ENCODE results near the gene SHKBP1. TPM values are rescaled to one million over a fixed set of nuclear protein-coding genes. Genes with fewer than 3 reads are reported as not detected.

Gene SHKBP1
- total RNA-seq, 2 experiments from 2014 or later: 100 to 155 TPM

DNA sequence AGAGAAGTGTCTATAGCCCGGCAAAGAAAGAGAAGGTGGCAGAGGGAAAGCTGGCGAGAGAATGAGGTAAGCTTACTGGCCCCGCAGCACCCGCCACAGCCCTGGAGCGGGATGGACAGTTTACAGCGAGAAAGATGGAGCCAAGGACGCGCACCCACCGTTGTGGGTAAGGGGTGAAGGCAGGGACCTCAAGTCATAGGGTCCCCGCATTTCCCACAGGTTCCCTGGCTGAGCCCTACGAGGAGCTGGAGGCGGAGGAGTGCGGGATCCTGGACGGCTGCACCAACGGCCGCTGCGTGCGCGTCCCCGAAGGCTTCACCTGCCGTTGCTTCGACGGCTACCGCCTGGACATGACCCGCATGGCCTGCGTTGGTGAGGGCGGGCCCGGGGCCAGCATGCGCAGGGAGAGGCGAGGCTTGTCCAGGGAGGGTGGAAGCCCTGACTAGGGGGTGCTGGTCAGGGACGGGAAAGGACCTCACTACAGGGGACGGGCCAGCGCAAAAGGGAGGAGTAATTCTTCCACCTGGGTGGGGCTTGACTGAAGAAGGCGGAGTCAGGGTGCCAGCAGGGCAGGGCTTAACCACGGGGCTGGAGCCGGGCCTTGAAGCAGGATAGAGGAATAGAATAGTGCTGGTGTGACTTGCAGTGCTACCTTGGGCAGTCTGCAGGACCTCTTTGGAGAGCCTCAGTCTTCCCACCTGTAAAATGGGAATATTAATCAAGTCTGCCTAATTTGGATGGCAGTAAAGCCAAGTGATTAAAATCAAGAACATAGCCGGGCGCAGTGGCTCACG lies 51.0 kb downstream of the SHKBP1 start:
- intact Hi-C loops (cut with DNase I, micrococcal nuclease): no loop called here
- POLR2A ChIA-PET: no interaction called here
- H3K4me3 Mint-ChIP-seq: no peak overlapping the region
- CTCF ChIA-PET: interaction anchor here (0.7 kb wide), 1 partner anchor 28 kb away, joined by 4 read pairs; no protein-coding TSS in a partner anchor
- H3K9me3 Mint-ChIP-seq (ENCODE audit: low read depth): no peaks in the 10 kb centered on the region
- H3K27ac Mint-ChIP-seq: no peak overlapping the region
- H3K27me3 Mint-ChIP-seq: no peaks in the 10 kb centered on the region
- DNase-seq (no peak), ATAC-seq (peak; percentile 48)
- peaks cover 38% of the 10 kb centered on the region for H3K36me3 Mint-ChIP-seq (ENCODE audit: low read depth)
- H3K4me1 Mint-ChIP-seq: peaks cover 6% of the 10 kb centered on the region

DNA sequence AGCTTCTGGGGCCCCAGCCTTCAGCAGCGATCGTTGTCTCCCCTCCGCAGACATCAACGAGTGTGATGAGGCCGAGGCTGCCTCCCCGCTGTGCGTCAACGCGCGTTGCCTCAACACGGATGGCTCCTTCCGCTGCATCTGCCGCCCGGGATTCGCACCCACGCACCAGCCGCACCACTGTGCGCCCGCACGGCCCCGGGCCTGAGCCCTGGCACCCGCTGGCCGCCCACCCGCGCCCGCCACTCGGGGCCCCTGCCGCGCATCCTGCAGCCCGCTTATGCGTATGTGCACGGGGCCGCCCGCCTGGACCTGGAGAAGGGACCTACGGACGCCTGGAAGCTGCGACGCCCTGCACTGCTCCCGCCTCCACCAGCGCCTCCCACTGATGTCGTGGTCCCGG lies 52.7 kb downstream of the SHKBP1 start:
- DNase-seq (no peak), ATAC-seq (no peak)
- Mint-ChIP-seq H3K27me3 (no peaks in the 10 kb centered on the region), H3K27ac (no peak overlapping the region), H3K4me3 (no peak overlapping the region), H3K9me3 (ENCODE audit: low read depth) (no peaks in the 10 kb centered on the region), H3K4me1 (peaks cover 13% of the 10 kb centered on the region), H3K36me3 (ENCODE audit: low read depth) (peaks cover 29% of the 10 kb centered on the region)
- CTCF ChIA-PET: no interaction called here
- intact Hi-C loops (cut with DNase I, micrococcal nuclease): no loop called here
- POLR2A ChIA-PET: no interaction called here

DNA sequence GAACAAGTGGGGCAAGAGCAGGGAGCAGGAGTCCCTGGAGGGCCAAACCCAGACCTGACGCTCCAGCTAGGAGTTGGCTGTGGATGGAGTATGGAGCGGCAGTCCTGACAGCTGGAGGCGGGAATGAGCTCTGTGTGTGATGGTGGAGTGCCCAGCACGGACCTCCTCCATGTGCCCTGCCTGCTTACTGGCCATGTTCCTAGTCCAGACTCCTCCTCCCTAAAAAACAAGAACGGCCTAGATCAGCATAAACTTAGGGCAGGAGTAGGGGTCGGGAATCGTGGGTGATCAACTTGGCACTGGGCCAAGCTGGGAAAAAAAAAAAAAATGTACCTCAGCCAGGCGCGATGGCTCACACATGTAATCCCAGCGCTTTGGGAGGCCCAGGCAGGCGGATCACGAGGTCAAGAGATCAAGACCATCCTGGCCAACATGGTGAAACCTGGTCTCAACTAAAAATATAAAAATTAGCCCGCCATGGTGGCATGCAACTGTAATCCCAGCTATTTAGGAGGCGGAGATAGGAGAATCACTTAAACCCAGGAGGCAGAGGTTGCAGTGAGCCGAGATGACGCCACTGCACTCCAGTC lies 54.0 kb downstream of the SHKBP1 start:
- H3K9me3 Mint-ChIP-seq (ENCODE audit: low read depth): no peaks in the 10 kb centered on the region
- ChIA-PET POLR2A (interaction anchor here (0.6 kb wide), 1 partner anchor 11 kb away, joined by 13 read pairs; no protein-coding TSS in a partner anchor), CTCF (interaction anchor here (0.6 to 1.0 kb wide), 2 partner anchors 14 to 249 kb away, joined by 3 to 4 read pairs; no protein-coding TSS in a partner anchor)
- no peak overlapping the region for H3K4me3 Mint-ChIP-seq
- ATAC-seq (no peak), DNase-seq (no peak)
- intact Hi-C loops (cut with DNase I, micrococcal nuclease): no loop called here
- H3K4me1 Mint-ChIP-seq: peaks cover 15% of the 10 kb centered on the region
- H3K36me3 Mint-ChIP-seq (ENCODE audit: low read depth): peaks cover 22% of the 10 kb centered on the region
- peaks cover 4% of the 10 kb centered on the region for H3K27me3 Mint-ChIP-seq
- peak overlapping the region; percentile 58 for H3K27ac Mint-ChIP-seq

DNA sequence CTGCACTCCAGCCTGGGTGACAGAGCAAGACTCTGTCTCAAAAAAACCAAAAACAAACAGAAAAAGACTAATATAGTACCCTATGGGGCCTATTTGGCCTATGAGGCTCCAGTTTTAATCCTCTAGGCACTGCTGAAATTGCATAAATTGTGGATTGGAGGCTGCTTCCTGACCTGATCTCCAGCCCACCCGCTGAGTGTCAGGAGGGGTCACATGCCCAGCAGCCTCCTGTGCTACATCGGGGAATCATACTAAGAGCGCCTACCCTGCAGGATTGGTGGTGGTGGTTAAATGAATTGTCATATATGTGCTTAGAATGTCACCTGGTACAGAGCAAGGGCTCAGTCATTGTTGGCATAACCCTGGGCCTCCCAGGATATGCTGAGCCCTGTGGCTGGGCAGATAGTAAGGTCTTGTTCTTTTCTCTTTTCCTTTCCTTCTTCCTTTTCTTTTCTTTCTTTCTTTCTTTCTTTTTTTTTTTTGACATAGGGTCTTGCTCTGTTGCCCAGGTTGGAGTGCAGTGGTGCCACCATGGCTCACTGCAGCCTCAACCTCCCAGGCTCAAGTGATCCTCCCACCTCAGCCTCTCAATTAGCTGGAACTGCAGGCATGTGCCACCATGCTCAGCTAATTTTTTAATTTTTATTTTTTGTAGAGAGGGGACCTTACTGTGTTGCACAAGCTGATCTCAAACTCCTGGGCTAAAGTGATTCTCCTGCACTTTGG lies 55.8 kb downstream of the SHKBP1 start:
- intact Hi-C loops (cut with DNase I, micrococcal nuclease): no loop called here
- CTCF ChIA-PET: interaction anchor here (0.7 to 3.4 kb wide), 6 partner anchors 12 to 328 kb away, joined by 3 to 23 read pairs (median 3); no protein-coding TSS in a partner anchor
- POLR2A ChIA-PET: no interaction called here
- peaks cover 9% of the 10 kb centered on the region for H3K36me3 Mint-ChIP-seq (ENCODE audit: low read depth)
- H3K4me3 Mint-ChIP-seq: no peak overlapping the region
- no peak for DNase-seq
- peaks cover 5% of the 10 kb centered on the region for H3K27me3 Mint-ChIP-seq
- peak; percentile 27 for ATAC-seq
- H3K9me3 Mint-ChIP-seq (ENCODE audit: low read depth): no peaks in the 10 kb centered on the region
- H3K27ac Mint-ChIP-seq: no peak overlapping the region
- H3K4me1 Mint-ChIP-seq: peaks cover 15% of the 10 kb centered on the region

DNA sequence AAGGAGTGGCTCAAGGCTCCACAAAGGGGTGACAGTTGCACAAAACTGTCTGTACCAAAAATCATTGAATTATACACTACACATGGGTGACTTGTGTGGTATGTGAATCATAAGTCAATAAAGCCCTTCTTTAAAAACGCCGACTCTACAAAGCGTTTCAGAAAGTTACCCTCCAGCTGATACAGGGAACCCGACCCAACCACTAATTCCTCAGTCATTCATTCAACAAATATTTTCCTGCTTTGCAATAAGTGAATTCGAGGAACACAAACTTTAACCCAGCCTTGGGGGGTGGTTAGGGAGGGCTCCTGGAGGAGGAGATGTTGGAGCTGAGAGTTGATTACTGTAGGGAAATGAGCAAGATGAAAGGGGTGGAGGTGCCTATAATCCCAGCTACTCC lies 56.5 kb downstream of the SHKBP1 start:
- ATAC-seq: no peak
- no peak for DNase-seq
- Mint-ChIP-seq H3K27ac (no peak overlapping the region), H3K4me1 (peaks cover 15% of the 10 kb centered on the region), H3K27me3 (peaks cover 5% of the 10 kb centered on the region), H3K4me3 (no peak overlapping the region), H3K9me3 (ENCODE audit: low read depth) (no peaks in the 10 kb centered on the region), H3K36me3 (ENCODE audit: low read depth) (peaks cover 9% of the 10 kb centered on the region)
- intact Hi-C loops (cut with DNase I, micrococcal nuclease): no loop called here
- ChIA-PET CTCF (interaction anchor here (0.7 to 3.4 kb wide), 7 partner anchors 9 to 328 kb away, joined by 3 to 40 read pairs (median 15); no protein-coding TSS in a partner anchor), POLR2A (no interaction called here)

DNA sequence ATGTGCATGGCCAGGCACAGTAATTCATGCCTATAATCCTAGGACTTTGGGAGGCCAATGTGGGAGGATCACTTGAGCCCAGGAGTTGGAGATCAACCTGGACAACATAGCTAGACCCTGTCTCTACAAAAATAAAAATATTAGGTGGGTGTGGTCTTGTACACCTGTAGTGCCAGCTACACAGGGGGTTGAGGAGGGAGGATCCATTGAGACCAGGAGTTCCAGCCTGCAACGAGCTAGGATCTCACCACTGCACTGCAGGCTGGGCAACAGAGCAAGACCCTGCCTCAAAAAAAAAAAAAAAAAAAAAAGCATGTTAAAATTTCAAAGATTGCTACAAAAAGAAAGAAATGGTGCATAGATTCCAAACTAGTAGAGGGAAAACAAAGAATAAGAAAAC lies 61.7 kb downstream of the SHKBP1 start:
- no peak overlapping the region for H3K27ac Mint-ChIP-seq
- H3K9me3 Mint-ChIP-seq (ENCODE audit: low read depth): no peaks in the 10 kb centered on the region
- peaks cover 15% of the 10 kb centered on the region for H3K4me1 Mint-ChIP-seq
- intact Hi-C loops (cut with DNase I, micrococcal nuclease): no loop called here
- no peak for DNase-seq
- H3K27me3 Mint-ChIP-seq: peaks cover 5% of the 10 kb centered on the region
- no peak for ATAC-seq
- ChIA-PET CTCF (interaction anchor here (0.6 to 0.7 kb wide), 4 partner anchors 8 to 1041 kb away, joined by 3 read pairs; no protein-coding TSS in a partner anchor), POLR2A (no interaction called here)
- no peak overlapping the region for H3K4me3 Mint-ChIP-seq
- no peaks in the 10 kb centered on the region for H3K36me3 Mint-ChIP-seq (ENCODE audit: low read depth)

DNA sequence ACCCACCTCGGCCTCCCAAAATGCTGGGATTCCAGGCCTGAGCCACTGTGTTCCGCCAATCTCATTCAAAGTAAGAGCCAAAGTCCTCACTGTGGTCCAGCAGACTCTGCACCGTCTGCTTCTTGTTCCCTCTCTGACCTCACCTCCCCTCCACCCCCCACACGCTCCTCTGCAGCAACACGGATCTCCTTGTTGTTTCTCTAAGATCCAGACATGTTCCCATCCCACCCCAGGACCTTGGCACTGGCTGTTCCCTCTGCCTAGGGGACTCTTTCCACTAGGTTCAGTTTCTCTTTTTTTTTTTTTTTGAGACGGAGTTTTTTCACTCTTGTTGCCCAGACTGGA lies 62.9 kb downstream of the SHKBP1 start:
- CTCF ChIA-PET: no interaction called here

DNA sequence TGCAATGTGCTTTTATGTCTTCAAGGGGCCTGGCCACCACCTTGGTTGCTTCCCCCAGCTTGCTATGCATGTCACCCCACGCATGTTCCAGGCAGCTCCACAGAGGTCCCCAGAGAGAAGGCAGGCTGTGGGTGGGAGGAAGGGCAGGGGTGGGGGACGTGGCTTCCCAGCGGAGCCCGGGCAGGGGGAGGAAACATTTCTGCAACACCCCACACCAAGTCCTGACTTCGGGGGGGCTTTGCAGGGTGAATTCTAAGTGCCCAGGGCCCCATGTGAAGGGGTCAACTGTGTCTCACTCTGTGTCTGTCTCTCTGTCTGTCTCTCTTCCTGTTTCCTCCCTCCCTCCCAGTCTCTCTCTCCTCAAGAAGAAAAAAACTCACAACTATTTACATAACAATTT lies 64.1 kb downstream of the SHKBP1 start:
- no peak overlapping the region for H3K4me3 Mint-ChIP-seq

More for the DNA sequence above, 62.9 kb downstream of the SHKBP1 start:
- Mint-ChIP-seq H3K4me3 (no peak overlapping the region), H3K27me3 (peaks cover 5% of the 10 kb centered on the region), H3K4me1 (peaks cover 6% of the 10 kb centered on the region), H3K27ac (no peak overlapping the region), H3K36me3 (ENCODE audit: low read depth) (no peaks in the 10 kb centered on the region), H3K9me3 (ENCODE audit: low read depth) (no peaks in the 10 kb centered on the region)
- DNase-seq (no peak), ATAC-seq (no peak)
- intact Hi-C loops (cut with DNase I, micrococcal nuclease): no loop called here
- POLR2A ChIA-PET: interaction anchor here (0.6 kb wide), 1 partner anchor 24 kb away, joined by 4 read pairs; no protein-coding TSS in a partner anchor

More for the DNA sequence above, 64.1 kb downstream of the SHKBP1 start:
- DNase-seq: no peak
- no peak for ATAC-seq
- Mint-ChIP-seq H3K27me3 (peaks cover 1% of the 10 kb centered on the region), H3K27ac (no peak overlapping the region), H3K4me1 (peaks cover 5% of the 10 kb centered on the region), H3K36me3 (ENCODE audit: low read depth) (no peaks in the 10 kb centered on the region), H3K9me3 (ENCODE audit: low read depth) (no peaks in the 10 kb centered on the region)
- ChIA-PET POLR2A (no interaction called here), CTCF (no interaction called here)
- intact Hi-C loops (cut with DNase I, micrococcal nuclease): no loop called here

Other genes with a start within 250 kb of the SHKBP1 start
- gene C19orf47, start 228.5 kb upstream of the SHKBP1 start, total RNA-seq: 10 to 100 TPM; 15.8 to 17.7 TPM
- gene PLD3, start 228.2 kb upstream of the SHKBP1 start, total RNA-seq: 10 to 100 TPM; 57.8 to 69.1 TPM
- under 1 TPM in 1 of 2 experiments, not detected in 1; 0.09 TPM for gene HIPK4, start 186.7 kb upstream of the SHKBP1 start, total RNA-seq
- gene PRX, start 163.5 kb upstream of the SHKBP1 start, total RNA-seq: 1 to 10 TPM; 1.0 to 1.4 TPM
- 10 to 100 TPM; 10.0 to 14.7 TPM for gene SERTAD1, start 150.9 kb upstream of the SHKBP1 start, total RNA-seq
- gene SERTAD3, start 132.5 kb upstream of the SHKBP1 start, total RNA-seq: 10 to 100 TPM in 1 of 2 experiments, 1 to 10 TPM in 1; 8.4 to 12.0 TPM
- 10 to 100 TPM; 34.1 to 35.6 TPM for gene BLVRB, start 111.1 kb upstream of the SHKBP1 start, total RNA-seq
- 1 to 10 TPM; 2.4 to 2.5 TPM for gene SPTBN4, start 109.9 kb upstream of the SHKBP1 start, total RNA-seq
- gene LTBP4, start 24.5 kb downstream of the SHKBP1 start, total RNA-seq: 100 to 1,000 TPM; 142 to 145 TPM
- 10 to 100 TPM; 11.6 to 18.0 TPM for gene NUMBL, start 113.8 kb downstream of the SHKBP1 start, total RNA-seq
- gene COQ8B, start 140.0 kb downstream of the SHKBP1 start, total RNA-seq: 10 to 100 TPM; 21.2 to 29.9 TPM
- 1 to 10 TPM; 4.6 to 5.6 TPM for gene ITPKC, start 140.2 kb downstream of the SHKBP1 start, total RNA-seq
- gene ACTMAP, start 173.6 kb downstream of the SHKBP1 start, total RNA-seq: 10 to 100 TPM; 15.0 to 18.0 TPM
- gene SNRPA, start 174.3 kb downstream of the SHKBP1 start, total RNA-seq: 100 to 1,000 TPM; 245 to 465 TPM
- under 1 TPM in 1 of 2 experiments, not detected in 1; 0.57 TPM for gene MIA, start 198.6 kb downstream of the SHKBP1 start, total RNA-seq
- 10 to 100 TPM; 26.4 to 33.7 TPM for gene RAB4B, start 201.4 kb downstream of the SHKBP1 start, total RNA-seq
- gene EGLN2, start 222.3 kb downstream of the SHKBP1 start, total RNA-seq: 10 to 100 TPM; 85.6 to 86.6 TPM

Measured in activated CD4-positive, alpha-beta T cell treated with anti-CD3 and anti-CD28 coated beads for 36 hours (primary cell).